Activated CD8-positive, alpha-beta T cell treated with anti-CD3 and anti-CD28 coated beads for 36 hours (primary cell): ENCODE measurements around the gene AOPEP. TPM values are rescaled to one million over a fixed set of nuclear protein-coding genes. Genes with fewer than 3 reads are reported as not detected.

ENCODE experiments used
- ATAC-seq: fragments of 200-7000 bp; cut with Tn5 transposase; one replicate; pipeline ENCODE4 v1.10.0; 2021; ENCODE audit warnings: mild to moderate bottlenecking, moderate library complexity
- CTCF ChIA-PET: fragments of 350-600 bp; sonication (Branson Sonifier 250); formaldehyde crosslinking; loops from one replicate; lab custom pipeline; 2021; ENCODE audit warnings: antibody characterized with exemption; lab: Charles Lee
- POLR2A ChIA-PET: fragments of 350-600 bp; sonication (Branson Sonifier 250); formaldehyde crosslinking; loops from one replicate; lab custom pipeline; 2021; ENCODE audit warnings: antibody characterized with exemption; lab: Charles Lee
- DNase-seq: peaks from one replicate; pipeline ENCODE4 v3.0.0-alpha.2; 2020
- H3K27ac Mint-ChIP-seq: one replicate; pipeline ENCODE4 v1.8.0; 2021; ENCODE audit warnings: mild to moderate bottlenecking, mixed read lengths
- H3K27me3 Mint-ChIP-seq: one replicate; pipeline ENCODE4 v1.8.0; 2021; ENCODE audit warnings: mixed read lengths
- H3K36me3 Mint-ChIP-seq: one replicate; pipeline ENCODE4 v1.8.0; 2021; ENCODE audit warnings: low read depth, mixed read lengths
- H3K4me1 Mint-ChIP-seq: one replicate; pipeline ENCODE4 v1.8.0; 2021; ENCODE audit warnings: low read depth, mixed read lengths
- H3K4me3 Mint-ChIP-seq: one replicate; pipeline ENCODE4 v1.8.0; 2021; ENCODE audit warnings: mild to moderate bottlenecking, moderate library complexity, mixed read lengths
- H3K9me3 Mint-ChIP-seq: one replicate; pipeline ENCODE4 v1.8.0; 2021; ENCODE audit warnings: mixed read lengths
- CTCF ChIP-seq: fragments of 200-600 bp; IDR thresholded peaks from one replicate; pipeline ENCODE4 v1.8.0; 2022; ENCODE audit warnings: antibody characterized with exemption, mild to moderate bottlenecking
- intact Hi-C: fragments of 100-400 bp; cut with micrococcal nuclease; formaldehyde crosslinking; loops from one replicate; pipeline ENCODE4 v1.10.0; 2022
- total RNA-seq, 2 experiments: library from RNA; stranded (reverse); gene quantifications; one replicate each; pipeline ENCODE4 v1.2.3, GENCODE V29; 2021

AOPEP gene
- total RNA-seq, 2 experiments from 2014 or later = 7.1 to 8.7 TPM

GRCh38 chr9:95001720-95002119 lies 275.2 kb downstream of the AOPEP start:
- Mint-ChIP-seq H3K36me3 (peaks cover 1% of the 10 kb centered on the region), H3K9me3 (no peaks in the 10 kb centered on the region), H3K4me1 (peaks cover 10% of the 10 kb centered on the region), H3K4me3 (no peak overlapping the region), H3K27me3 (peaks cover 35% of the 10 kb centered on the region), H3K27ac (no peak overlapping the region)
- ChIA-PET CTCF (no interaction called here), POLR2A (no interaction called here)
- intact Hi-C loops = no loop called here
- no peak for TF ChIP-seq CTCF
- no peak for ATAC-seq
- no peak for DNase-seq

GRCh38 chr9:95003689-95004410 lies 277.4 kb downstream of the AOPEP start:
- peak; percentile 16 for DNase-seq
- ChIA-PET CTCF (no interaction called here), POLR2A (interaction anchor here (1.3 kb wide), 1 partner anchor 40 kb away, joined by 3 read pairs; no protein-coding TSS in a partner anchor)
- H3K27ac Mint-ChIP-seq = no peak overlapping the region
- no peak for TF ChIP-seq CTCF
- peaks cover 35% of the 10 kb centered on the region for H3K27me3 Mint-ChIP-seq
- ATAC-seq = no peak
- no peaks in the 10 kb centered on the region for H3K9me3 Mint-ChIP-seq
- H3K36me3 Mint-ChIP-seq = peaks cover 1% of the 10 kb centered on the region
- intact Hi-C loops = no loop called here
- H3K4me3 Mint-ChIP-seq = peak overlapping the region; percentile 73
- peaks cover 24% of the 10 kb centered on the region for H3K4me1 Mint-ChIP-seq

- ChIA-PET CTCF (no interaction called here), POLR2A (interaction anchor here (1.3 kb wide), 1 partner anchor 39 kb away, joined by 3 read pairs; no protein-coding TSS in a partner anchor)
These were observed 278.1 kb downstream of the AOPEP start for GRCh38 chr9:95004411-95005277.

GRCh38 chr9:95005278-95006143 lies 279.0 kb downstream of the AOPEP start:
- POLR2A ChIA-PET = no interaction called here
- peaks cover 28% of the 10 kb centered on the region for H3K27me3 Mint-ChIP-seq
- intact Hi-C loops = no loop called here
- CTCF ChIA-PET = no interaction called here
- DNase-seq = no peak
- peaks cover 24% of the 10 kb centered on the region for H3K4me1 Mint-ChIP-seq
- peak overlapping the region; percentile 68 for H3K4me3 Mint-ChIP-seq
- peaks cover 1% of the 10 kb centered on the region for H3K36me3 Mint-ChIP-seq
- no peaks in the 10 kb centered on the region for H3K9me3 Mint-ChIP-seq
- no peak overlapping the region for H3K27ac Mint-ChIP-seq
- ATAC-seq = no peak
- no peak for TF ChIP-seq CTCF

More at GRCh38 chr9:95004411-95005277, 278.1 kb downstream of the AOPEP start:
- peak; percentile 32 for DNase-seq
- Mint-ChIP-seq H3K27me3 (peaks cover 31% of the 10 kb centered on the region), H3K27ac (no peak overlapping the region), H3K9me3 (no peaks in the 10 kb centered on the region), H3K36me3 (peaks cover 1% of the 10 kb centered on the region), H3K4me3 (peak overlapping the region; percentile 73), H3K4me1 (peaks cover 24% of the 10 kb centered on the region)
- intact Hi-C loops = no loop called here
- no peak for TF ChIP-seq CTCF
- peak; percentile 52 for ATAC-seq
